Suprapubic skin (tissue), 4 donors: Measurements from ENCODE around the gene BRINP3. TPM values are rescaled to one million over a fixed set of nuclear protein-coding genes. Genes with fewer than 3 reads are reported as not detected.

ENCODE experiments used
- DNase-seq, 2 donors: peaks; one replicate each; pipeline ENCODE4 v3.0.0-alpha.2; 2019; ENCODE audit warnings: low spot score in 2 of 2
- H3K27ac ChIP-seq: fragments of 200-600 bp; sonication (generic); one replicate; pipeline ENCODE4 v1.5.1; 2019
- H3K27me3 ChIP-seq: fragments of 200-600 bp; sonication (generic); one replicate; pipeline ENCODE4 v1.5.1; 2019
- H3K36me3 ChIP-seq: fragments of 200-600 bp; sonication (generic); one replicate; pipeline ENCODE4 v1.5.1; 2019
- H3K4me1 ChIP-seq: fragments of 200-600 bp; sonication (generic); one replicate; pipeline ENCODE4 v1.5.1; 2019
- H3K4me3 ChIP-seq: fragments of 200-600 bp; sonication (generic); one replicate; pipeline ENCODE4 v1.5.1; 2019; ENCODE audit warnings: mild to moderate bottlenecking
- H3K9me3 ChIP-seq: fragments of 200-600 bp; sonication (generic); one replicate; pipeline ENCODE4 v1.5.1; 2019
- CTCF ChIP-seq, 2 donors: fragments of 200-600 bp in 1 of 2; fragments of 450-650 bp in 1 of 2; sonication (generic) in 1 of 2; IDR thresholded peaks; one replicate each; pipeline ENCODE4 v1.5.1; 2016 to 2019; ENCODE audit warnings: antibody characterized with exemption in 2 of 2, mild to moderate bottlenecking in 1 of 2, moderate library complexity in 1 of 2
- EP300 ChIP-seq: sonication (generic); formaldehyde crosslinking; IDR thresholded peaks from one replicate; pipeline ENCODE4 v1.6.1; 2017; ENCODE audit warnings: antibody characterized with exemption
- POLR2A ChIP-seq, 2 donors: fragments of 450-650 bp; IDR thresholded peaks; one replicate each; pipeline ENCODE4 v1.6.1; 2017; ENCODE audit warnings: antibody characterized with exemption in 2 of 2, mild to moderate bottlenecking in 2 of 2, moderate library complexity in 2 of 2
- POLR2AphosphoS5 ChIP-seq, 3 donors: sonication (generic); formaldehyde crosslinking; IDR thresholded peaks; one replicate each; pipeline ENCODE4 v1.6.1; 2017; ENCODE audit warnings: antibody characterized with exemption in 3 of 3
- WGBS: methylation state at CpG from one replicate; pipeline ENCODE4 v1.1.5; 2018; 5-methylcytosine and 5-hydroxymethylcytosine counted together
- total RNA-seq, 4 donors: library from RNA; depleted of rRNA; stranded (reverse); fragments of >200 nt; gene quantifications; one replicate each; pipeline ENCODE4 v1.1.0, GENCODE V29; 2016

Gene BRINP3
- total RNA-seq, 4 donors from 2014 or later, result 0.13 to 0.53 TPM; not detected in 2

- Histone ChIP-seq H3K9me3 (no peaks in the 10 kb centered on the region), H3K27me3 (no peaks in the 10 kb centered on the region), H3K4me3 (no peak overlapping the region), H3K36me3 (no peaks in the 10 kb centered on the region), H3K4me1 (no peaks in the 10 kb centered on the region), H3K27ac (no peak overlapping the region)
- TF ChIP-seq POLR2A (IDR thresholded peaks at IDR 0.05), result no peak
- TF ChIP-seq POLR2AphosphoS5 (IDR thresholded peaks at IDR 0.05), result no peak
- no peak for TF ChIP-seq EP300
- TF ChIP-seq CTCF (IDR thresholded peaks at IDR 0.05), result no peak
- DNase-seq, result no peak
- 29% methylated on average over 1 of the region's 1 CpG for WGBS
Observed at GRCh38 chr1:190455631-190456030, 22.0 kb downstream of the BRINP3 start.

GRCh38 chr1:190453550-190453949 lies 24.1 kb downstream of the BRINP3 start:
- no peak for DNase-seq
- H3K9me3 ChIP-seq, result no peaks in the 10 kb centered on the region
- H3K36me3 ChIP-seq, result no peaks in the 10 kb centered on the region
- H3K27me3 ChIP-seq, result no peaks in the 10 kb centered on the region
- H3K27ac ChIP-seq, result no peak overlapping the region
- H3K4me3 ChIP-seq, result no peak overlapping the region
- no peaks in the 10 kb centered on the region for H3K4me1 ChIP-seq
- TF ChIP-seq CTCF (IDR thresholded peaks at IDR 0.05), result no peak

GRCh38 chr1:190452272-190452848 lies 25.3 kb downstream of the BRINP3 start:
- H3K27ac ChIP-seq, result no peak overlapping the region
- DNase-seq, result no peak
- H3K36me3 ChIP-seq, result no peaks in the 10 kb centered on the region
- no peak overlapping the region for H3K4me3 ChIP-seq
- WGBS, result 91% methylated on average over 17 of the region's 17 CpGs
- no peaks in the 10 kb centered on the region for H3K4me1 ChIP-seq
- TF ChIP-seq EP300 (no peak), CTCF (IDR thresholded peaks at IDR 0.05) (no peak), POLR2A (IDR thresholded peaks at IDR 0.05) (no peak), POLR2AphosphoS5 (IDR thresholded peaks at IDR 0.05) (no peak)
- no peaks in the 10 kb centered on the region for H3K9me3 ChIP-seq
- no peaks in the 10 kb centered on the region for H3K27me3 ChIP-seq

DNA sequence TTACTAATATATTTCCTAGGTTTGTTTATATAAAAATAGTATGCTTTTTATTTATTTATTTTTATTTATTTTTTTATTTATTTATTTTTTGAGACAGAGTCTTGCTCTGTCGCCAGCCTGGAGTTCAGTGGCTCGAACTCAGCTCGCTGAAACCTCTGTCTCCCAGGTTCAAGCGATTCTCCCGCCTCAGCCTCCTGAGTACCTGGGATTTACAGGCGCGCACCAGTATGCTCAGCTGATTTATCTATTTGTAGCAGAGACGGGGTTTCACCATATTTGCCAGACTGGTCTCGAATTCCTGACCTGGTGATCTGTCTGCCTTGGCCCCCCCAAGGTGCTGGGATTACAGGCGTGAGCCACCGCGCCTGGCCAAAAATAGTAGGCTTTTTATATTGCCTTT lies 33.2 kb downstream of the BRINP3 start:
- H3K27me3 ChIP-seq, result no peaks in the 10 kb centered on the region
- H3K4me3 ChIP-seq, result no peak overlapping the region
- TF ChIP-seq POLR2AphosphoS5 (IDR thresholded peaks at IDR 0.05) (no peak), EP300 (no peak), POLR2A (IDR thresholded peaks at IDR 0.05) (no peak), CTCF (IDR thresholded peaks at IDR 0.05) (no peak)
- DNase-seq, result no peak
- no peaks in the 10 kb centered on the region for H3K9me3 ChIP-seq
- no peak overlapping the region for H3K27ac ChIP-seq
- 95% methylated on average over 12 of the region's 12 CpGs for WGBS
- H3K4me1 ChIP-seq, result no peaks in the 10 kb centered on the region
- no peaks in the 10 kb centered on the region for H3K36me3 ChIP-seq

GRCh38 chr1:190439447-190439846 lies 38.2 kb downstream of the BRINP3 start:
- TF ChIP-seq POLR2A (IDR thresholded peaks at IDR 0.05) (no peak), EP300 (no peak), POLR2AphosphoS5 (IDR thresholded peaks at IDR 0.05) (no peak), CTCF (IDR thresholded peaks at IDR 0.05) (no peak)
- WGBS, result 61% methylated on average over 2 of the region's 2 CpGs
- no peaks in the 10 kb centered on the region for H3K9me3 ChIP-seq

More at GRCh38 chr1:190439447-190439846, 38.2 kb downstream of the BRINP3 start:
- Histone ChIP-seq H3K4me3 (no peak overlapping the region), H3K4me1 (no peaks in the 10 kb centered on the region), H3K36me3 (no peaks in the 10 kb centered on the region), H3K27ac (no peak overlapping the region), H3K27me3 (no peaks in the 10 kb centered on the region)
- no peak for DNase-seq
